ENCODE measurements around the gene DUSP2.

DNA sequence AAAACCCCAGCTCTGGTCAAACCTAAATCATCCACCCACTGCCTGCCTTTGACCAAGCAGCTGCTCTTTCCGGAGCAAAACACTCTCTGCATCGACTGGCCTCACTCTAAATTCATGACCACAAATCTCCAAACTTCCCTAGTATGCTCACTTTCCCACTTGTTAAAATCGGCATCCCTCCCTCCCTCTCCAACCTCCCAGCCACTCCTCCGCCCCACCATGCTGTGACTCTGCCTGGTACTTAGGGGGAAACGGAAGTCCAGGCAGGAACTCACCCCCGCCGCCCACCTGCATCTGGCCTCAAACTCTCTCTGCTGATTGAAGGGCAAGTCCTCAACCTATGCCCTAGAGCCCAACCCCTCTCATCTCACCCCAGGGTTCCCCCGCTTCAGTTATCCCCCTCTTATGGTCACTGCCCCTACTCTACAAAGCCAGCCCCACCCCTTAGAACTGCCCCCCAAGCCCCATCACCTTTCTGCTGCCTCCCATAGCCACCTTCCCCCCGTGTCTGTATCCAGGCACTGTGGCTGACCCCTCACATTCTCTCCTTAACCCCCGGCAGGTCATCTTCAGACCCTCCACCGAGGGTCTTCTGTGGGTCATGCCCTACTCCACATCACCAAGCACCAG lies 25.0 kb downstream of the DUSP2 start:
- TF ChIP-seq EZH2 (IDR thresholded peaks at IDR 0.05; ENCODE audit: borderline replicate concordance, insufficient read depth, low read depth, low read length, poor library complexity, severe bottlenecking), result no peak
- TF ChIP-seq, protein P1, sequence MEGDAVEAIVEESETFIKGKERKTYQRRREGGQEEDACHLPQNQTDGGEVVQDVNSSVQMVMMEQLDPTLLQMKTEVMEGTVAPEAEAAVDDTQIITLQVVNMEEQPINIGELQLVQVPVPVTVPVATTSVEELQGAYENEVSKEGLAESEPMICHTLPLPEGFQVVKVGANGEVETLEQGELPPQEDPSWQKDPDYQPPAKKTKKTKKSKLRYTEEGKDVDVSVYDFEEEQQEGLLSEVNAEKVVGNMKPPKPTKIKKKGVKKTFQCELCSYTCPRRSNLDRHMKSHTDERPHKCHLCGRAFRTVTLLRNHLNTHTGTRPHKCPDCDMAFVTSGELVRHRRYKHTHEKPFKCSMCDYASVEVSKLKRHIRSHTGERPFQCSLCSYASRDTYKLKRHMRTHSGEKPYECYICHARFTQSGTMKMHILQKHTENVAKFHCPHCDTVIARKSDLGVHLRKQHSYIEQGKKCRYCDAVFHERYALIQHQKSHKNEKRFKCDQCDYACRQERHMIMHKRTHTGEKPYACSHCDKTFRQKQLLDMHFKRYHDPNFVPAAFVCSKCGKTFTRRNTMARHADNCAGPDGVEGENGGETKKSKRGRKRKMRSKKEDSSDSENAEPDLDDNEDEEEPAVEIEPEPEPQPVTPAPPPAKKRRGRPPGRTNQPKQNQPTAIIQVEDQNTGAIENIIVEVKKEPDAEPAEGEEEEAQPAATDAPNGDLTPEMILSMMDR (IDR thresholded peaks at IDR 0.05), result no peak

Data from B cell (primary cell).